Measurements from ENCODE around the gene FKBP8.

DNA sequence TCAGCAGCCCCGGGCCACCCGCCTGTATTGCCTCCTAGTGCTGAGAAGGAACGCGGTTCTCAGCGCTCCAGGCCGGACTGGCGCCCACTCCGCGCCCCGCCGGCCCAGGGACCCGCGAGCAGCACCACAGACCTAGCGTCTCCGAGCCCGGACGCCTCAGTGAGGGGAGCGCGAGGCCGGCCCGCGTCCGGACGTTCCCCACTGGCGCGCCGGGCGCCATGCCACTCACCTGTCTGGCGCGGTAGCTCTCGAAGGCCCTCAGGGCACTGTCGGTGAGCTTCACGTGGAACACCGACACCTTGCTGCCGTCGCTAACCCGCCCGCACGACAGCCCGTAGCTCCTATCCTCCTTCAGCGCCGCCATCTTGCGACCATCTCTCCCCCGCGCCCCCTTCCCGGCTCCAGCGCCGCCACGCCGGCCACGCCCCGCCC, 21.7 kb downstream of the FKBP8 start, which contains the start of gene ELL:
- TF ChIP-seq, protein P1, sequence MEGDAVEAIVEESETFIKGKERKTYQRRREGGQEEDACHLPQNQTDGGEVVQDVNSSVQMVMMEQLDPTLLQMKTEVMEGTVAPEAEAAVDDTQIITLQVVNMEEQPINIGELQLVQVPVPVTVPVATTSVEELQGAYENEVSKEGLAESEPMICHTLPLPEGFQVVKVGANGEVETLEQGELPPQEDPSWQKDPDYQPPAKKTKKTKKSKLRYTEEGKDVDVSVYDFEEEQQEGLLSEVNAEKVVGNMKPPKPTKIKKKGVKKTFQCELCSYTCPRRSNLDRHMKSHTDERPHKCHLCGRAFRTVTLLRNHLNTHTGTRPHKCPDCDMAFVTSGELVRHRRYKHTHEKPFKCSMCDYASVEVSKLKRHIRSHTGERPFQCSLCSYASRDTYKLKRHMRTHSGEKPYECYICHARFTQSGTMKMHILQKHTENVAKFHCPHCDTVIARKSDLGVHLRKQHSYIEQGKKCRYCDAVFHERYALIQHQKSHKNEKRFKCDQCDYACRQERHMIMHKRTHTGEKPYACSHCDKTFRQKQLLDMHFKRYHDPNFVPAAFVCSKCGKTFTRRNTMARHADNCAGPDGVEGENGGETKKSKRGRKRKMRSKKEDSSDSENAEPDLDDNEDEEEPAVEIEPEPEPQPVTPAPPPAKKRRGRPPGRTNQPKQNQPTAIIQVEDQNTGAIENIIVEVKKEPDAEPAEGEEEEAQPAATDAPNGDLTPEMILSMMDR (conservative IDR thresholded peaks at IDR 0.05) = no peak
- no peak for TF ChIP-seq EZH2 (IDR thresholded peaks at IDR 0.05; ENCODE audit: low read depth)
